HG02610 (cell line): ENCODE data around the gene PIP5K1B.
A peak's percentile ranks its signal among the peaks of the same experiment; 100 is the strongest.

ENCODE experiments used
- ATAC-seq: cut with Tn5 transposase; IDR thresholded peaks from one replicate; pipeline ENCODE4 v1.9.1; 2021; ENCODE audit warnings: mild to moderate bottlenecking, moderate library complexity; ENCODE audit not compliant: unreplicated experiment

PIP5K1B gene

DNA sequence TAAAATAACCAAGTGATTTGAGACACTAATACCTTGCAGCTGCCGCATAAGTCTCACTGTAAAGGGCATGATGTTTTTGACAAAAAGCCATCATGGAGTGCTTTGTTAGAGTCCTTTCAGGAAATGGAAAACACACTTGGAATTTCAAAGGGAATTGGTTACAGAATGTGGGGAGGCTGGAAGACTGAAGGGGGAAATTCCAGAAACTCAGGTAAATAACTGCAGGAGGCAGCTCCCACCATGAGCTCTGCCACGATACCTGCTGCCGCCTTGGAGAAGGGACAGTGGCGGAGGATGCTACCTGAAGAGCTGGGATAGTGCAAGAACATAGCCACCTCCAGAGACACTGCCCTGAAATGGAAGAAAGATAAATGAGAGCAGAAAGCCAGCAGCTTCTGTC lies 242.0 kb downstream of the PIP5K1B start:
- ATAC-seq: no peak

GRCh38 chr9:68947842-68948569 lies 243.0 kb downstream of the PIP5K1B start:
- ATAC-seq: peak; percentile 36

DNA sequence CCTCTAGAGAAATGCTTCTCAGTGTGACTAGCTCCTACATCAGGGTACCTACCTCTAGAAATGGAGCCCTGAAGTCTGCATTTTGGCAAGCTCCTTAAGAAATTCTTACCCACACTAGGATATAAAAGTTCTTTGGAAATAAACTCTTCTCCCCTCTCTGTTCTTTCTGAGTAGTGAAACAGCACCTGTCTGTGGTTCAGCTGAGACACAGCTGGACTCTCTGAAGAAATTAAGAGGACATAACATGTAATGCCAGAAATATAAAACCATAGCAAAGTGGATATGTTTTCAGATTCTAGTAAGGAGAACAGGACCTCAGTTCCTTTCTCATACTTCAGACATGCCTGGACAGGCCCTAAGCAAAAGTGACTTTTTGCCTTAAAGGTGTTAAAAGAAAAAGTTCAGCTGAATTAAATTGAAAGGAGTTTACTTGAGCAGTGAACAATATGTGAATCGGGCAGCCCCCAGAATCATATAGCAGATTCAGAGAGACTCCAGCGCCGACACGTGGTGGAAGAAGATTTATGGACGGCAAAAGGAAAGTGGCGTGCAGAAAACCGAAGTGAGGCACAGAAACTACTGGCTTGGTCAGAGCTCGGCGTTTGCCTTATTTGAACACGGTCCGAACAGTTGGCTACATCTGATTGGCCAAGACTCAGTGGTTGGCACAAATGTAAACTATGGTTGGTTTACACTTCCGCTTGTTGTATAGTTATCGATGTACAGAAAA lies 244.4 kb downstream of the PIP5K1B start:
- ATAC-seq: no peak

DNA sequence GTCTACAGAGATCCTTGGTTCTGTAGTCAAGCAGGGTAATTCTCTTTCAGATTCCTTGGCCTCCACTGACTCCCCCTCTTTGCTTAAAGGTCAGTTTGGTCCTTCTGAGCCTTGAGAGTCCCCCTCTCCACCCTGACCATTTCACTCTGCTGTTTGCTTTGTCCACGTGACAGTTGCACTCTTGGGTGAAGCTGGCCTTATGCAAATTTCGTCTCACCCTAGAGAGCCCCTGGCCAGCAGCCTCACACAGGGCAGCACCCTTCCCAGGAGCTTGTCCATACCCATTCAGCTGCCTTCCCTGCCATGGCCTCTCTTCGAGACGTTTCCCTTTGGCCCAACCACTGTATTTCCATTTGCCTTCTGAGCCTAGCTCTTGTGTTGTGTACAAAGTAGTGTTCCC lies 245.1 kb downstream of the PIP5K1B start:
- no peak for ATAC-seq

DNA sequence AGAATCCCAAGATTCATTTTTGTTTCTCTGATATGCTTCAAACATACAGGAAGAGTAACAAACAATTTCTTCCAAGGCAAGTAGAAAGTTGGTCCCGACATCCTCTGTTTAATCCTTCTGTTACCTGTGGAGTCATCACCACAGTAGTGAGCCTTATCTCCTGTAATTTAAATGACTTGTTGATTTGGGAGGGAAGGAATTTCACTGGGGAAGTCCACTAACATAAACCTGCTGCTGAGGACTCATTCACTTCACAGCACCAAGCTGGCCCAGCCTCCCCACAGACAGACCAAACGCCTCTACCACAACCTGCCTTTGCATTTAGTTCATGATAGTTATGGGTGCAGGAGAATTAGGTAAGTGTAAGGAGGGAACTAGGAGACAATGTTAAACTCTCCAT lies 245.6 kb downstream of the PIP5K1B start:
- no peak for ATAC-seq

DNA sequence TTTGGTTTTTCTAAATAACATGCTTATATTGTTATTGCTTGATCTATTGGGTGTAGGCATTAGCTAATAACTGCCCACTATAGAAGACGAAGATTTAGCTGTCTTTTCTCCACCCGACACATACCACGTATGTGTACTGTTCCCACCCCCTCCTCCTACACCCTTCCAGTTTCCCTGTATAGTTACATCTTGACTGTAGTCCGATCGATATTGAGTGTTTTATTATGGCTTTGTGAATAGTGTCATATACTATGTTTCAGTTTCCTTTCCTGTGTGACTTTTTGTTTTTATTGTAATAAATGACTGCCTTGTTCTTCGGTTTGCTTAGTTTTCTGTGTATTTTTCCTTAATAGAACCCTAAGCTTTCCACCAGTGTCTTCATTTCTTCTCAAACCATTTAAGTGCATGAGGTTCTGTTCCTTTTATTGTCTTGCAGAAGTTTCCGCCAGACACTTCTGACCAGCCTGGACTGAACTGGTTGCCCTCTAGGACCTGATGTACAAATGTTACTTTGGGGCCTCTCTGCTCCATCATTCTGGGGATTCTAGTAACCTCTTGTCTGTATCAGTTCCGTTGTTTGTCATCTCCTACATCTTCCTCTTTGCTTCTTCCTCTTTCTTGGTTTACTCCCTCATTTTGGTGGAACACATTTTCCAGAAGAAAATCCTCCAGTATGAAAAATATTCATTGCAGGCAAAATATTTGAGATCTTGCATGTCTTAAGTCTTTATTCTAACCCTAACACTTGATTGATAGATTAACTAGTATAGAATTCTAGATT lies 247.0 kb downstream of the PIP5K1B start:
- peak; percentile 54 for ATAC-seq

GRCh38 chr9:68953771-68954170 lies 248.7 kb downstream of the PIP5K1B start:
- ATAC-seq: no peak

DNA sequence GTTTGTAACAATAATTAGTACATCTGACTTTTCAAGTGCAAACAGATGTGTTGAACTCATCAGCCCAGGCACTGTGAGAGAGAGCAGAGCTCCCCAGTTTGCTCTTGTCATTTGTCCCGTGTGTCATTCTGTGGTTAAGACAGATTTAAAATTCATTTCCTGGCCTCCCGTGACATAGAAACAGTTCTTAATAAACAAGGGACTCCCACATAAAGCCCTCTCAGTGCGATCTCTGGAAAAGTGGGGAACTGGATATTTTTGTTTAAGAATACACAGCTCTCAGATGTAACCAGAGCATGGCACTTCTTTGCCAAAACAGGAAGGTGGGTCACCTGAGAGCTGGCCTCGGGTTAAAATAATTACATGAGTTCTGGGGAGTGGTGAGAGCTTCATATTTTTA lies 250.3 kb downstream of the PIP5K1B start:
- no peak for ATAC-seq

DNA sequence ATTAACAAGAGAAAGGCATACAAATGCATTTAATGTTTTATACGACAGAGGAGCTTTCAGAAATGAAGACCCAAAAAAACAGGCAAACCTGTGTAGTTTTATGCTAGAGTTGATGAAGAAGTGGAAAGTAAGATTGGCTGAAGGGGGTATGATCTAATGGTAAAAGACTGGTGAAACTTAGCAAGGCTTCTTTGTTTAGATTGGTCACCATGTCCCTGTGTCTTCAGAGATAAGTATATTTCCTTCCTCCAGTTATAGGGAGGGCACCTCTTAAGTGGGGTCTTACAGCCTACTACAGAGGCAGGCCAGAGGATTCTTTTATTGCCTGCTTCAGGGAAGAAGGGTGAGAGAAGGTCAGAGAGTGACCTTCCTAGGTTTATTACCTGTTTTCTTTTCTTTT lies 252.4 kb downstream of the PIP5K1B start:
- no peak for ATAC-seq

DNA sequence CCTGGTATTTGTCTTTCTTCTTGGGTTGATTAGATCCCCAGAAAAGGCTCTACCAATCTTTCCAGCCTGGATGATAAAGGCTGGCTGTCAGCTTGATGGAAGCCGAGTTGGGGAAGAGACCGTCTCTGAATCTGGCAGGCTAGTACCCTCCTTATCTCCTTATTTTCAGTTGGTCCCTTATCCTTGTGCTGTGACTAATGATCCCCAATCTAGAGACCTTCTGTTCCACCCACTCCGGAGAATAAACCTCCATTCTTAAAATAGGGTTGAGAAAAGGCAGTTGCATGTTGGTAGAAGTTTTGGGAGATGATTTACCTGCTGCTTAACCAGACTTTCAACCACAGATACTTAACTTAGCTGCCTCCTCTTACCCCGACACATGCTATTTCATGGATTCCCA lies 256.5 kb downstream of the PIP5K1B start:
- ATAC-seq: no peak

GRCh38 chr9:68963416-68963815 lies 258.4 kb downstream of the PIP5K1B start:
- no peak for ATAC-seq

- no peak for ATAC-seq
Measured at GRCh38 chr9:68964102-68964541, 259.1 kb downstream of the PIP5K1B start.

DNA sequence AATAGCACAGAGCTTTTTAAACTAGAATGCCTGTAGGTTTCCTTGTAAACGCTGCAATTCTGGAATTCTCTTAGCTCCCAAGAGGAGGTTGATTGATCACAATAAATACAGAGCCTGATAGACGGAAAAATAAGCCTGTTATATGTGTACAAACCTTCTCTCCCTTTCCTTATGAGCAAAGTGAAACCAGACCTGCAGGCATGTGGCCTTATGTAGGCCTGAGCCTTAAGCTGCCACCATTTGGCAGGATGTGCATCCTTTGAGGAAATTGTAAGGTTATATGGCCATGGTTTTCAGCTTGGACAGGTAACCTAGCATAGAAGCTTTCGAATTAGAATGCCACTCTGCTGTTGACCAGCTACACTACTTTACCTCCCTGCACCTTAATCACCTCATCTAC lies 259.7 kb downstream of the PIP5K1B start:
- no peak for ATAC-seq

GRCh38 chr9:68966496-68966944 lies 261.5 kb downstream of the PIP5K1B start:
- ATAC-seq: peak; percentile 84

GRCh38 chr9:68967800-68968199 lies 262.8 kb downstream of the PIP5K1B start:
- ATAC-seq: no peak

DNA sequence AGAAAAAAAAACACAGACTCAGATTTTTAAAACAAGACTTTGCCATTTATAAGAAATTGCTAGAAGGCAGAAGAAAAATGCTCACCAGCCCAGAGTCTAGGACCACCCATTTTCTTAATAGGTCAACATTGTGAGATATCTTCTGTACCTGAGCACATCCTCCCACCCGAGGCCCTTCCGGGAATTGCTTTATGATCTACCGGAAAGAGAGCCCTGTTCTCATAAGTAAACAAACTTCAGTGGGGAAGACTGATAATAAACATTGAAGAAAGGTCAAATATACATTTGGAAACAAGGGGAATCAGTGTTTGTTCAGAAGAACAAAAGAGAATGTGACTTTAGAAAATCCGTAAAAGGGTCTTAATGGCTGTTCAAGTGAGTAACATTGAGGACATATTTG lies 264.5 kb downstream of the PIP5K1B start:
- no peak for ATAC-seq

GRCh38 chr9:68970151-68970550 lies 265.1 kb downstream of the PIP5K1B start:
- ATAC-seq: no peak

GRCh38 chr9:68973619-68974018 lies 268.6 kb downstream of the PIP5K1B start:
- no peak for ATAC-seq

DNA sequence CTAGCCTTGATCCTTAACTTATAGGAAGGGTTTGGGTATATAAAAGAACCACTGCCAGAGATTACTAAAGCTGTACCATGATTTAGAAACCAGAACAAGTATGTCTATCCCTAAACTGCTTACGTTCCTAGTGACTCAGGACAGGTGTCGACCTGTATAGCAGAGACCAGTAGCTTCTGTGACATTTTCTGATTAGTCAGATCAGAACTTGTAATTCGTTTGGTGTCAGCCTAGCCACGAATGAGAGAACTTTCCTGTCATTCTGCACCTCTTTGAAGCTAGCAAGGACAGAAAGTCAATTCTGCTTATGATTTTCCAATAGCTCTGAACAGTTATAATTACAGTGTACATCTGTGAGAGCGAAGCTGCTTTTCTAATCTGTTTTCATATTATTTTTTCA lies 269.4 kb downstream of the PIP5K1B start:
- ATAC-seq: peak; percentile 96

DNA sequence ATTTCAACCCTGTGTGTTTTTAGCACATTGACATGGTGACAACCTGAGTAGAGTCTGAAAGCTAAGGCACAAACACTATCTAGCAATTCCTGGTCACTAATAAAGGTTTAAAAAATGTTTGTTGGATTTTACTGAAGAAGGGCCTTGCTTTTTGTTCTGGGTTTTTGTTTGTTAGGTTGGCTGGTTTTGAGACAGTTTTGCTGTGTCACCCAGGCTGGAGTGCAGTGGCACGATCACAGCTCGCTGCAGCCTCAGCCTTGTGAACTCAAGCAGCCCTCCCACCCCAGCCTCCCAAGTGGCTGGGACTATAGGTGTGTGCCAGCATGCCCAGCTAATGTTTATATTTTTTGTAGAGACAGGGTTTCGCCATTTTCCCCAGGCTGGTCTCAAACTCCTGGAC lies 269.9 kb downstream of the PIP5K1B start:
- ATAC-seq: no peak

DNA sequence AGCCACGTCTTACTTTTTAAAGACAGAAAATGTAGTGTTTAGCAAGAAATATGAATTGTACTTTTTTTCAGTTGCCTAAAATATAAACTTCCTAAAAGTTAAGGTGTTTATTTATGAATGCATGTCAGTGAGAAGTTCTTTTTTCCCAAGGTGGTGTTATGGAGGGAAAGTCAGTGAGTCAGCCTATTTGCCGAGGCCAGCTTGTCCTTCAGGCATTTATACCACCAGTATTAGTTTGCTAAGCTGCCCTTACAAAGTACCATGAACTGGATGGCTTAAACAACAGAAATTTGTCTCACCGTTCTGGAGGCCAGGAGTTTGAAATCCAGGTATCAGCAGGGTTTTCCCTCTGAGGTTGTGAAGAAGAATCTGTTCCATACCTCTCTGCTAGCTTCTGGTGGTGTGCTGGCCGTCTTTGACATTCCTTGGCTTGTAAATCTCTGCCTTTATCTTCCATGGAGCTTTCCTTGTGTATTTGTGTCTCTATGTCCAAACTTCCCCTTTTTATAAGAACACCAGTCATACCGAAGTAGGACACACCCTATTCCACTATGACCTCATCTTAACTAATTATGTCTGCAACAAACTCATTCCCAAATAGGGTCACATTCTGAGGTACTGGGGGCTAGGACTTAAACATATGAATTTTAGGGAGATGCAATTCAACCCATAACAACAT lies 270.5 kb downstream of the PIP5K1B start:
- no peak for ATAC-seq
